NCI-H2081 (cell line): ENCODE measurements around the gene BNIP2.
"Not testable (repeated sequence)": the region's sequence is repeated elsewhere in the genome, so short reads cannot be mapped to it uniquely, and the experiment has no call there.

ENCODE experiments used
- DNase-seq, 2 experiments: peaks; one replicate each; lab custom pipeline; 2025; lab: John Stamatoyannopoulos, UW

Gene BNIP2, protein sequence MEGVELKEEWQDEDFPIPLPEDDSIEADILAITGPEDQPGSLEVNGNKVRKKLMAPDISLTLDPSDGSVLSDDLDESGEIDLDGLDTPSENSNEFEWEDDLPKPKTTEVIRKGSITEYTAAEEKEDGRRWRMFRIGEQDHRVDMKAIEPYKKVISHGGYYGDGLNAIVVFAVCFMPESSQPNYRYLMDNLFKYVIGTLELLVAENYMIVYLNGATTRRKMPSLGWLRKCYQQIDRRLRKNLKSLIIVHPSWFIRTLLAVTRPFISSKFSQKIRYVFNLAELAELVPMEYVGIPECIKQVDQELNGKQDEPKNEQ

GRCh38 chr15:59688782-59689625 lies at the start of gene BNIP2:
Gene BNIP2 (minus strand): TSS chr15:59689320. CDS start chr15:59682457, 6,863 bp downstream.
- peak; percentile 97 to 98 for DNase-seq

GRCh38 chr15:59738676-59739075 lies 49.6 kb upstream of the BNIP2 start:
- peak; percentile 35 to 65 for DNase-seq

DNA sequence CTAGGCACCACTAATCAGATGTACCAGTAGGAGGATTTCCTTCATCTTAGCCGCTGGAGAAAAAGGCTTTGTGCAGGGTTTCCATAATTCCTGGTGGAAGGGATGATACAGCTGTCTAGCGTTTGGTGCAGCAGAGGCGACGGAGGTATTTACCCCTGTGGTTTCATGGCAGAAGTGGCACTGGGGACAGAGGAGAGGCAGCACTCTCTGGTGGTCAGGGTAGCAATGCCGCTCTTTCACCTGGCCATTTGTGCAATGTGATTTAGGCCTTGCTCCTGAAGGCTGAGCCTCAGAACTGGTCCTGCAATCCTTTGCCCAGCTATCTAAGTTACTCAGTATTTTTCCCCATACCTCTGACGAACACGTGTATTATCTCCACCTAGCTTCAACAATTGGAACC lies 47.1 kb upstream of the BNIP2 start:
- DNase-seq, result no peak

DNA sequence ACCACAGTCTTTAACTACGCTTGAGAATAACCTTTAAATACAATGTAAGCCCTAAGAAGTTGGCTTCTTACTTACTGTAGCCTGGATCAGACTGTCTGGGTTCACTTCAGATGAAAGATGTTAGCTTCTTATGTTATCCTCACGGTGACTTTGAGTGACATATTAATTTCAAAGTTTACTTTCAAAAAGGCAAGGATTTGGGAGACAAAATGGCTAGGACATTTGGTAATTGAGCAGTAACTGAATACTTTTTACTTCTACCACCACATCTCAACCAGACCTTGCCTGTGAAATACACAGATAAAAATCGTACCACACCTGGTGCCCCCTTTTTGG lies 36.0 kb upstream of the BNIP2 start:
- no peak for DNase-seq

- DNase-seq, result no peak
These were observed 34.7 kb upstream of the BNIP2 start for GRCh38 chr15:59723687-59724346.

GRCh38 chr15:59722476-59722875 lies 33.4 kb upstream of the BNIP2 start:
- no peak for DNase-seq

GRCh38 chr15:59722037-59722436 lies 32.9 kb upstream of the BNIP2 start:
- no peak for DNase-seq

- no peak for DNase-seq
These were observed 32.3 kb upstream of the BNIP2 start for GRCh38 chr15:59721411-59721810.

DNA sequence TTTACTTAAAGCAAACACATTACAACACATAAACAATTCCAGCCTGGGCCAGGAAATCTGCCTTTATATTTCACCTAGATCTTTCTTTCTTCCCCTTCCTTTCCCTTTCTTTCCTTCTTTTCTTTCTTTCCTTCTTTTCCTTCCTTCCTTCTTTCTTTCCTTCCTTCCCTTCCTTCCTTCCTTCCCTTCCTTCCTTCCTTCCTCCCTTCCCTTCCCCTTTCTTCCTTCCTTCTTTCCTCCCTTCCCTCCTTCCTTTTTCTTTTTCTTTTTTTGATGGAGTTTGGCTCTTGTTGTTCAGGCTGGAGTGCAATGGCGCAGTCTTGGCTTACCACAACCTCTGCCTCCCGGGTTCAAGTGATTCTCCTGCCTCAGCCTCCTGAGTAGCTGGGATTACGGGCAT lies 24.1 kb upstream of the BNIP2 start:
- DNase-seq, result no peak

- DNase-seq, result no peak
These were observed 22.5 kb upstream of the BNIP2 start for GRCh38 chr15:59711451-59712243.

GRCh38 chr15:59707619-59708018 lies 18.5 kb upstream of the BNIP2 start:
- no peak for DNase-seq

GRCh38 chr15:59703979-59704796 lies 15.1 kb upstream of the BNIP2 start:
- no peak for DNase-seq

DNA sequence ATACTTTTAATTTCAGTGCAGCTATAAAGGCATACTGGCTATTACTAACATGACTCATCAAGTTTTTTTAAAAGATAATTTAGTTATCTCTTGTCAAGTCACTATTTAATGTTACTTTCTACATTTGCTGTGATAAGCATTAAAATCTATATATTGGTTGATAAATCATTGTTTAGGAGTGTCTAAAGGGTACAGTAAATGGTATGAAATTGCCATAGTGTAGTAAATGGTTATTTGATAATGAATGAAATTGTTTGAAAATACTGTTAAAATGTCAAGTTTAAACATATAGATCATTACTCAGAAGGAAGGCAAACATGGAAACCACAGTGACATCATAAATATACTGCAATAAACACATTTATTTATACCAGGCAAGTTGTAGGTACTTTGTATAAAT lies 13.2 kb upstream of the BNIP2 start:
- DNase-seq, result no peak

- no peak for DNase-seq
These were observed 12.8 kb upstream of the BNIP2 start for GRCh38 chr15:59701880-59702279.

GRCh38 chr15:59699810-59700431 lies 10.8 kb upstream of the BNIP2 start:
- no peak for DNase-seq

- not testable (repeated sequence) for DNase-seq
These were observed 8.9 kb upstream of the BNIP2 start for GRCh38 chr15:59698065-59698464.

DNA sequence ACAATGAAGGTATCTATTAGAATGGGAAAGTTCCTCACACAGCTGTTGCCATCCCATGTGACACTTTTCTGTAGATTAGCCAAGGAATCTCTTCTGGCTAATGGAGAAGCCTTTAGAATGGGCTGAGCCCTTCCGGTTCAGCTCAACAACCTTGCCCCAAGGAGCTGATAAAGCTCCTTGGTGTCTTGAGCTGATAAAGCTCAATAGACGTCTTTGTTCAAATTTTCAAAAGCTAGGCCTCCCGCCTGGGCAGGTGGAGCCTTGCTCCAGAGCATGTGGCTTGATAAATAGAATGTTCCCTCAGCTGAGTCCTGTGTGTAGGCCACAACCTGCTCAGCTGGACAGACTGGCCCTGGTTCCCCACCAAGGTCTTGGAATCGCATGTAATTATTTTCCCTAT lies 7.2 kb upstream of the BNIP2 start:
- no peak for DNase-seq

GRCh38 chr15:59694779-59695178 lies 5.7 kb upstream of the BNIP2 start:
- DNase-seq, result no peak

DNA sequence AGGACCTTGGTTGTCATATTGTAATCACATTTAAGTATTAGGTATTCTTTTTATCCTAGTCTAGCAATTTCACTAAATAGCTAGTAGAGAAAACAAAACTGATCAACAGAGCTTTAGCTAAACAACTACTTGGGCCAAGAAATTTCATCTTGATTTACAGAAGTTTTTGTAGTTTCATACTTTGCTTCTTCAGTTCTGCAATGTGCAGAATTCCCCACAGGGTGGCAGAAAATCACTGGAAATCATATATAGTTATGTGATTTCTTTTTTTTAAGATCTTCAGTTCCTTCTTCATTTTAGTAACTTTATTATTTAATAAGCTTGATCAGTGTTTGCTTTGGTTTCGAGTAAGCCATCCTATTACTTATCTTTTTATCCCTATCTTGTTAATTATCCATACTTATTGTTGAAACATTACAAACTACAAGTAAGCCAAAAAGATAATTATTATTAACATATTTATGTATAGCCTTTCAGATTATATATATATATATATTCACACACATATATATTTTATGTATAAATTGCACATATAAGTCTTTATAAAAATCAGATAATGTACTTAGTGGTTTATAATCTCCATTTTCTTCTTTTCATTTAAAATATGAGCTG lies 2.2 kb upstream of the BNIP2 start:
- peak; percentile 26 to 28 for DNase-seq

GRCh38 chr15:59689626-59690236 lies 611 bp upstream of the BNIP2 start:
- peak; percentile 51 to 78 for DNase-seq
